SK-N-SH (cell line): Measurements from ENCODE around the gene MB.

ENCODE experiments used
- CHD2 ChIP-seq: fragments of 150-350 bp; IDR thresholded peaks from 2 replicates; pipeline ENCODE4 v1.6.1; 2018; ENCODE audit warnings: low read length; ENCODE audit not compliant: partially characterized antibody
- CTCF ChIP-seq: fragments of 200-600 bp; sonication (generic); IDR thresholded peaks from 2 replicates; pipeline ENCODE4 v1.6.1; 2017; ENCODE audit warnings: antibody characterized with exemption, mild to moderate bottlenecking, moderate library complexity
- EP300 ChIP-seq, 2 experiments: IDR thresholded peaks; 2 replicates each; pipeline versions ENCODE4 v1.4.0 to v1.6.1; 2012; ENCODE audit warnings: borderline replicate concordance in 1 of 2, low read depth in 1 of 2, low read length in 1 of 2
- FOXJ3 ChIP-seq: sonication (generic); formaldehyde crosslinking; IDR thresholded peaks from 2 replicates; pipeline ENCODE4 v1.5.1; 2020; ENCODE audit warnings: mild to moderate bottlenecking, missing genetic modification reagents
- POLR2AphosphoS5 ChIP-seq: IDR thresholded peaks from 2 replicates; pipeline ENCODE4 v1.6.1; 2012; ENCODE audit warnings: low read depth, low read length
- RAD21 ChIP-seq: IDR thresholded peaks from 2 replicates; pipeline ENCODE4 v1.6.1; 2012; ENCODE audit warnings: mild to moderate bottlenecking, low read length
- RCOR1 ChIP-seq: fragments of 150-350 bp; IDR thresholded peaks from 2 replicates; pipeline ENCODE4 v1.6.1; 2017; ENCODE audit warnings: antibody characterized with exemption, low read length

- TF ChIP-seq CTCF = peak; percentile 61
- TF ChIP-seq CHD2 = no peak
- TF ChIP-seq FOXJ3 (CRISPR knock-in tag) = no peak
- TF ChIP-seq POLR2AphosphoS5 = no peak
- no peak for TF ChIP-seq RCOR1
- TF ChIP-seq EP300 (IDR thresholded peaks at IDR 0.05; ENCODE audit: borderline replicate concordance in 1 of 2, low read depth in 1 of 2, low read length in 1 of 2) = no peak
- peak; percentile 74 for TF ChIP-seq RAD21
These were observed 14.5 kb upstream of the MB start for GRCh38 chr22:35631597-35631996.
